ENCODE measurements around the gene DNAJC5.

Gene DNAJC5

GRCh38 chr20:63883201-63883593, 11.7 kb upstream of the DNAJC5 start:
- DNase-seq (ENCODE audit: low read depth in 2 of 2, low spot score in 1 of 2) = no peak

GRCh38 chr20:63884506-63885263, 10.2 kb upstream of the DNAJC5 start:
- DNase-seq (ENCODE audit: low read depth in 2 of 2, low spot score in 1 of 2) = no peak

- DNase-seq (ENCODE audit: low read depth in 2 of 2, low spot score in 1 of 2) = no peak
These were observed 9.5 kb upstream of the DNAJC5 start for GRCh38 chr20:63885264-63886053.

- DNase-seq (ENCODE audit: low read depth in 2 of 2, low spot score in 1 of 2) = no peak
These were observed 8.9 kb upstream of the DNAJC5 start for GRCh38 chr20:63886054-63886419.

GRCh38 chr20:63886921-63887320, 8.0 kb upstream of the DNAJC5 start:
- no peak for DNase-seq (ENCODE audit: low read depth in 2 of 2, low spot score in 1 of 2)

- DNase-seq (ENCODE audit: low read depth in 2 of 2, low spot score in 1 of 2) = no peak
These were observed 5.4 kb upstream of the DNAJC5 start for GRCh38 chr20:63889241-63890200.

GRCh38 chr20:63890201-63890576, 4.7 kb upstream of the DNAJC5 start:
- DNase-seq (ENCODE audit: low read depth in 2 of 2, low spot score in 1 of 2) = no peak

- DNase-seq (ENCODE audit: low read depth in 2 of 2, low spot score in 1 of 2) = no peak
These were observed 4.3 kb upstream of the DNAJC5 start for GRCh38 chr20:63890616-63891015.

GRCh38 chr20:63891061-63892002, 3.6 kb upstream of the DNAJC5 start:
- DNase-seq (ENCODE audit: low read depth in 2 of 2, low spot score in 1 of 2) = no peak

GRCh38 chr20:63892402-63892801, 2.5 kb upstream of the DNAJC5 start:
- DNase-seq (ENCODE audit: low read depth in 2 of 2, low spot score in 1 of 2) = no peak

GRCh38 chr20:63893999-63894357, 948 bp upstream of the DNAJC5 start:
- no peak for DNase-seq (ENCODE audit: low read depth in 2 of 2, low spot score in 1 of 2)

GRCh38 chr20:63895202-63895951, 451 bp downstream of the DNAJC5 start:
- no peak for DNase-seq (ENCODE audit: low read depth in 2 of 2, low spot score in 1 of 2)

- DNase-seq (ENCODE audit: low read depth in 2 of 2, low spot score in 1 of 2) = no peak
These were observed 982 bp downstream of the DNAJC5 start for GRCh38 chr20:63895952-63896263.

GRCh38 chr20:63896264-63897105, 1.6 kb downstream of the DNAJC5 start:
- DNase-seq (ENCODE audit: low read depth in 2 of 2, low spot score in 1 of 2) = no peak

- no peak for DNase-seq (ENCODE audit: low read depth in 2 of 2, low spot score in 1 of 2)
These were observed 3.1 kb downstream of the DNAJC5 start for GRCh38 chr20:63897978-63898561.

GRCh38 chr20:63898882-63899558, 4.1 kb downstream of the DNAJC5 start:
- no peak for DNase-seq (ENCODE audit: low read depth in 2 of 2, low spot score in 1 of 2)

- no peak for DNase-seq (ENCODE audit: low read depth in 2 of 2, low spot score in 1 of 2)
These were observed 5.5 kb downstream of the DNAJC5 start for GRCh38 chr20:63900413-63900812.

All from stimulated activated CD8-positive, alpha-beta memory T cell treated with anti-CD3 and anti-CD28 coated beads, Interleukin-4, amount 100 ng/mL, for 4 hours (primary cell).